Fibroblast of skin of back (primary cell): ENCODE results near the gene WDFY4.

Experiments used
- DNase-seq: peaks from one replicate; pipeline ENCODE4 v3.0.0-alpha.2; 2013

Gene WDFY4

GRCh38 chr10:49000437-49001398 lies 316.0 kb downstream of the WDFY4 start:
- DNase-seq, result no peak

GRCh38 chr10:49001402-49001801 lies 316.7 kb downstream of the WDFY4 start:
- DNase-seq, result peak; percentile 11

- DNase-seq, result no peak
These were observed 317.4 kb downstream of the WDFY4 start for GRCh38 chr10:49001870-49002672.

GRCh38 chr10:49005270-49005669 lies 320.6 kb downstream of the WDFY4 start:
- DNase-seq, result no peak

GRCh38 chr10:49007129-49007528 lies 322.5 kb downstream of the WDFY4 start:
- no peak for DNase-seq

GRCh38 chr10:49008091-49008490 lies 323.4 kb downstream of the WDFY4 start:
- DNase-seq, result no peak

- no peak for DNase-seq
These were observed 324.0 kb downstream of the WDFY4 start for GRCh38 chr10:49008505-49009198.

- DNase-seq, result peak; percentile 23
These were observed 324.7 kb downstream of the WDFY4 start for GRCh38 chr10:49009199-49009979.

GRCh38 chr10:49010295-49010694 lies 325.6 kb downstream of the WDFY4 start:
- no peak for DNase-seq

GRCh38 chr10:49010865-49011264 lies 326.2 kb downstream of the WDFY4 start:
- DNase-seq, result no peak

GRCh38 chr10:49011756-49012155 lies 327.1 kb downstream of the WDFY4 start:
- no peak for DNase-seq

GRCh38 chr10:49012603-49013002 lies 327.9 kb downstream of the WDFY4 start:
- no peak for DNase-seq

GRCh38 chr10:49015700-49016099 lies 331.0 kb downstream of the WDFY4 start:
- DNase-seq, result no peak

GRCh38 chr10:49021685-49022084 lies 337.0 kb downstream of the WDFY4 start:
- no peak for DNase-seq

GRCh38 chr10:49023071-49023470 lies 338.4 kb downstream of the WDFY4 start:
- no peak for DNase-seq

GRCh38 chr10:49023752-49024151 lies 339.1 kb downstream of the WDFY4 start:
- DNase-seq, result no peak

GRCh38 chr10:49024484-49024883 lies 339.8 kb downstream of the WDFY4 start:
- no peak for DNase-seq

GRCh38 chr10:49025347-49025983 lies 340.8 kb downstream of the WDFY4 start:
- no peak for DNase-seq

GRCh38 chr10:49028639-49029038 lies 344.0 kb downstream of the WDFY4 start:
- no peak for DNase-seq

- DNase-seq, result no peak
These were observed 345.0 kb downstream of the WDFY4 start for GRCh38 chr10:49029666-49030065.
